Ramos (cell line): Measurements from ENCODE around the gene CHN1.

Experiments
- in situ Hi-C: fragments of 300-500 bp; cut with MboI; formaldehyde crosslinking; loops from one replicate; pipeline ENCODE4 v1.14.3; 2022; ENCODE audit warnings: low sequenced_read_pairs; ENCODE audit not compliant: unreplicated experiment

The CHN1 gene

DNA sequence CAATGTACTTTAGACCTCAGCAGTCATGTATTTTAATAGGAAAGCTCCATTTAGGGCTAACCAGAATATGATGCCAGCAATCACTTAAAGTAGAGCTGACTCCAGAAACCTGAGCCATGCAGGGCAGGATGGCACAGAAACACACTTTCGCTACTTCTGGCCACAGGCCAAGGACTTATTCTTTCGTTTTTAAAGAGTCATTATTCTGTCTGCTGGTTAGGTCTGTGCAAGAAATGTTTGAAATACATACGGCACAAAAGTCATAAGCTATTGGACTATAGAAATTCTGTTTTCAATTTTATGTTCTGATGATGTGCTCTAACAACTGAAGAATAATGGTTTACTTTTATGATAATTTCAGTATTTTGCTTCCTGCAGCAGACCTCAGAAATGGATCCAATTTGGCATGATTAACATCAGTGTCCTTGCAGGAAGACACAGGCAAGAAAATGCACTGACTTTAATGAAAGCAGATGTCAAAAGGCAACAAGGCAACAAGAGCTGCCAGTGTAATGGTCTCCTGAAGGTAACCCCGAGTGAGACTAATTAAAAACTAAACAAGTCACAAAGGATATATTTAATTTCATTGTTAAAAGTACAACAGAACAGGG, 126.5 kb downstream of the CHN1 start:
- in situ Hi-C loops: no loop called here

DNA sequence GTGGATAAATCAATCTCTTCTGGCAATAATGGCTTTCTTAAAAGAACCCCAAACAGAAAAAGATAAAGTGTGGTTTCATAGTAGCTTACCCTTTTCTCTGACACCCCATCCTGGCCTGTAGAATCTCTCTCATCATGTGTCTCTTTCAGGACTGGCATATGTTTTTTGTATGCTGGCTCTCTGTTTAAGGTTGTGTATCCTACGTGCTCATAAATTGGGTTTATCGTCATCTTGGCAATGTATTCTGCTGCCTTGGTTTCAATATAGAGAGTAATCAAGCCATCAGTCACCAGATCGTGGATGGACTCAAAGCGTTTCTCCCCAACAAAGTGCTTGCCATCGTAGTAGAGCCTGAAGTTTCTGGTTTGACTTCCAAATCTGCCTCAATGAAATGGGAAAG, 127.4 kb downstream of the CHN1 start:
- in situ Hi-C loops: no loop called here

DNA sequence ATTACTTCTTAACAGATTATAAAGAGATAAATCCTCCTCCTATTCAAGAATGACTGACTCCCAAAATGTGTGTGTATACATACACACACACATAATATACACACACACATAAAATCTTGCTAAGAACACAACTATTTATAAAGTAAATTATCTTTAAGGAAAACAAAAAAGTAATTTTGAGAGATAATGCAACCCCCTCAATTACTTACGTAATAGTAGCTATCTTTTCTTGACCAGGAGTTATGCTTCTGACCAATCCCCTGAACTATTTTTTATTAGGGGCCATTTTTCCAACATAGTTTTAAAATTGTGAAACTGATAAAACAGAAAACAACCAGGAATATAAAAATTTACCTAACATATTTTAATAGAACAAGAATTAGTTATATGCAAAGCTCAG, 127.9 kb downstream of the CHN1 start:
- in situ Hi-C loops: no loop called here

- in situ Hi-C loops: no loop called here
Measured at GRCh38 chr2:174874085-174874484, 131.1 kb downstream of the CHN1 start.

GRCh38 chr2:174873471-174873870, 131.7 kb downstream of the CHN1 start:
- in situ Hi-C loops: no loop called here

- in situ Hi-C loops: no loop called here
Measured at GRCh38 chr2:174870787-174871186, 134.4 kb downstream of the CHN1 start.

GRCh38 chr2:174868878-174869277, 136.3 kb downstream of the CHN1 start:
- in situ Hi-C loops: no loop called here

GRCh38 chr2:174866421-174866820, 138.8 kb downstream of the CHN1 start:
- in situ Hi-C loops: no loop called here

- in situ Hi-C loops: no loop called here
Measured at GRCh38 chr2:174863183-174863582, 142.0 kb downstream of the CHN1 start.

DNA sequence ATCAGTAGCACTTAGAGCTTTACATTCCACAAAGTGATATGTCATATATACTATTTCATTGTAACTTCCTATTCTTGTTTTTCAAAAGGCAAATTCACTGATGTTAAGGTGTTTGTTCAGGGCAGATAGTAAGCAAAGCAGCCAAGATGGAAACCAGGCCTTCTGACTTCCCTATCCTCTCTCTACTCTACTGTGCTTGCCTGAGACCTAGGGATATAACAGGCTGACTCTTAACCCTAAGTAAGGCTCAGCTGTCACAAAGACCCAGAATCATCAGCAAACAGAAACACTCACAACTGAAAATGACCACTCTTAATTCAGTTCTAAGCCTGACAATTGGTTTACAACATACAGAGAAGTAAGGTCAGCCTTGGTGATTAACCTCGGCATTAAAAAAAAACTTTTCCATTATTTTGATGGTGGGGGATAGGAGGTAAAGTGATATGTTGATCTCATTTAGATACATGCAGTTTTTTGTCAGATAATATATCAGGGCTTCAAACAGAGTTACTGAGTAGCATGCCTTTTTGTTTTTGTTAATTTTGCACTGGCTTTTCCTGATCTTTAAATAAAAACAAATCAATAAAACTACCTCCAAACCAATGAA, 145.5 kb downstream of the CHN1 start:
- in situ Hi-C loops: no loop called here

DNA sequence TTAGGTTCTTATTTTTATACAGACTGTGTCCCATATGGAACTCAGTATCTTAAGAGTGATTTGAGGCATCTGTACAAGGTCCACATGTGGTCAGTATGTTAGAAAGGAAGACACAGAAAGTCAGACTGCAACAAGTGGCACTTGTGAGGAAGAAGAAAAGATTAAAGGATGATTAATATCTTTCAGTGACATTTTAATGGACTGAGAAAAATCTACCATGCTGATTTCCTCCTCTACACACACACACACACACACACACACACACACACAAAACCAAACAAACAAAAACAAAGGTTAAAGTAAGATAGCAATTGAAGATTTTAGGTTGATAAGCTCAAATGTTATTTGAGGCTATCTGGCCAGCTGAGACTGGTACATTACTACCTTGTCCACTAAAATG, 146.4 kb downstream of the CHN1 start:
- in situ Hi-C loops: no loop called here

DNA sequence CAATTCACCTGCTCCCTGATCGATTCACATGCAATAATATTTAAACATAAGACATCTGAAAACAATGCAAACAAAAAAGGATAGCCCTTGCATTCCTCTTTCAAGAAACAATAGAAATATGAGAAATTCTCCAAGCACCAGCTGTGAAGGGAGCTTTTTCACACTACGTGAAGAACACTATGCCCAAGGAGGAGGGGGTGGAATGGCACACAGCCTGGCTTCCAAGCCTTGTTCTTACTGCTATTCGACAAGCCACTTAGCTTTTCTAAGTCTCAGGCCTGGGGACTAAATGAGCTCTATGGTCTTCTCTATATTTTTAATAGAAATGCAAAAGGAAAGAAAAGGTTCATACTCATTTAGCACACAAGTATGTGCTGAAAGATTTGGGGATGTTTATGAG, 148.7 kb downstream of the CHN1 start:
- in situ Hi-C loops: no loop called here

DNA sequence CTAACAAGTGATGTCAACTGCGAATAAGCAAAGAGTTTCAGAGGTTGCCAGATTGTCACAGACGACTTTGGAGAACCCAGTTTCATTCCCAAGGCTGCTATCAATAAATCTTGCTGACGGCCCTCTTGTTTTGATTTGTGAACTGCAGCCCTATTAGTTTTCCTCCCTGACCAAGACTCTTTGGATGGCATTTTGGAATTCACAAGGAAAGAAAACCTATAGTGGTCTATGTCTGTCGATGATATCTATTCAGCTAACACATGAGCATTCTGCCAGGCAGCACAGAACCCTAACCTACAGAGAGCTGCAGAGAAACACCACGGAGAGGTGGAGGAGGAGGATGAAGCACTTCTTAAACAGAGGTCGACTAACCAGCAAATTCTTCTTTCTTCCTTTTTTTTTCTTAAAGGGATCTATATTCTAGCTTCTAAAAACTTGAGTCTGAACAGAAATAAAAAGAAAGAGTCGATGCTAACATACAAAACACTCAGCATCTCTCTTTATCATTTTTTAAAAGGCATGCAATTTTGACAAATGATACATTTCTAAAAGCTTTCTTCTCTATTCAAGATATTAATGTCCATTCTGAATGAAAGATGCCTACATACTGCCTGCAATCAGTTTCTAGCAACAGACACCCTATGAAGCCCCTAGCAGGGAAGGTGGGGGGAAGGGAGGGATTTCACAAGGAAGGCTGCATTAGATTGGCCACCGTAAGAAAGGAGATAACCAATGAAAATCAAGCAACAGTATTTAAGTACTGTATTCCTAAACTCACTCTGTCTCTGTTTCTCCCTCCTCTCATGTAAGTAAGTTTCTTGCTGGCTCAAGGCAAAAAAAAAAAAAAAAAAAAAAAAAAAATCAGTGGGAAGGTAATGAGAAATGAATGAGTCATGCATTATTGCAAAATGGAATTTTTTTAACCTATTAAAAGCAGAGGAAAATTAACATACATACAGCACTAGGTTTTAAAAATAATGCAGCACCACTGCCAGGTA, 157.9 kb downstream of the CHN1 start:
- in situ Hi-C loops: no loop called here

DNA sequence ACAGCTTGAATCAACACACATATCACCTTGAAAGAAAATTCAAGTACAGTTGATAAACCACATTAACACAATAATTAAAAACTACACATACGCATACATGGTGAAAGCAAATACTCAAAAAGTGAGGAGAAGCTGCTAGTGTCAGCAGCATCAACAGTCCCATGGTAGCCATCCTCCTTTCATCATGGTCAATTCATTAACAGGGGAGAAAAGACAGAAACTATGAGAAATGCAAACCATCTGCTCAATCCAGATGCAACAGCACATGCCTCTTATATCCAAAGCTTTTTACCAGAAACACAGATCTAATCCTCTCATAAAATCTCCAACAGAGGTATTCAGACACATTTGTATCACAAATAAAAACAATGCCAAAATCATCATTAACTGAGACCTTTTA, 159.0 kb downstream of the CHN1 start:
- in situ Hi-C loops: no loop called here

- in situ Hi-C loops: no loop called here
Measured at GRCh38 chr2:174844295-174844708, 160.9 kb downstream of the CHN1 start.

DNA sequence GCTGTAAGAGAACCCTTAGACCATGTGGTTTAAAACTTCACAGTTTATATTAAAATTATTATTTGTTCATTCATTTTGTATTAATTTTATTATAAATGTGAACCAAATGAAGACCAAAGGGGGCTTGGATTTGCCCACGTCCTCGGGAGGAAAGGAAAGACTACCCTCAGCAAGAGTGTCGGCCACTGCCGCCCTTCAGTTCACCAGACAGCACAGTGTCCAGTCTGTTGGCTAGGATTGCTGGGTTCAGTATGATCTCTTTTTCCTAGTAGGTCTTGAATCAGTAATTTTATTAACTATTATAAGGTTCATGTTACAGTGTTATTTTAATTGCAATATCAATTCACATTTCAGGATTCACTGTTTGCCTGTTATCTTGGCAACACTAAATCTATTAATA, 162.7 kb downstream of the CHN1 start:
- in situ Hi-C loops: no loop called here

DNA sequence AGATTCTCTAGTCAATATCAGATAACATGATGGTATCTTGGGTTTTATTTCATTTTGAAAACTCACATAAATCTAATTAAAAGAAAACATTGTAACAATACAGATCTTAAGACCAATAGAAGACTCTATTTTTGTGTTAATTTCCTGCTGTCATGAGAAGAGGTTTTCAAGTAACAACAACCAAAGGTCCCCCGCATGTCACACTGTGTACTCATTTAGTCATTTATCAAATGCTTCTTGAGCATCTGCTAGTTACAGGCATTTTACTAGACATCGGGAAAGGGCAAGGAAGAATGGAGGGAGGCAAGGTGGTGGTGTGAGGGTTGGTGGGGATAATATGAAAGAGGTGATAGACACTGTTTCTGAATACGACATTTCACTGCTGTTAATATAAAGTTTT, 163.2 kb downstream of the CHN1 start:
- in situ Hi-C loops: no loop called here

DNA sequence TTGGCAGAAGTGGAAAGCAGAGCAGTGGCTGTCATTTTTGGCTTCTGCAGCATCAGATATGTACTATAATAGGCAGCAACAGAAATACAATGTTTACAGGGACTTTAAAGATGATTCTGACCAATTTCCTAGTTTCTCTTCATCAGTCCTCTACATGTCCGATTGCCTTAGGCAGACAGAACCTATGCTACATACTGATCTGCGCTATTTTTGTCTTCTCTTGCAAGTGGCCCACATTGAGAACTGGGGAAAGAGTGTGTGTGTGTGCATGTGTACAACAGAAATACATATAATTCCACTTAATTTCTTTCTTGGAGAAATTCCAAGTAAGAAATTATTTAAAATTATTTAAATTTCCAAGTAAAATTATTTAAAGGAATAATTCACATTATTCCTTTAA, 163.8 kb downstream of the CHN1 start:
- in situ Hi-C loops: no loop called here

DNA sequence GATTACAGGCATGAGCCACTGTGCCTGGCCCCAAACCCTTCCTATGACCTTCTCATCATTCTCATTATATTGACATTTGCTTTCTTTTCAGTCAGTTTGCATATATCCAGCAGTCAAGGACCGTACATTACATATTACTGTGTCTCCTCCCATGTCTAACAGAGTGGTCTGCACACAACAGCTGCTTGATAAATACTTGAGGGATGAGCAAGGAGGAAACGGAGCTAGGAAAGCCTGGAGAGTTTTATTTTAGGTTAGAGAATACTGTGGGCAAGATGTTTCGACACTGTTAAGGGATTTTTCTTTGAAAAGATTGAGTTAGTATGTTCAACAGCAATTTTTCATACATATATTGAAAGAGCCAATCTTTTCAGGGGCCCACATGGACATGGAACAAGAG, 164.7 kb downstream of the CHN1 start:
- in situ Hi-C loops: no loop called here

- in situ Hi-C loops: no loop called here
Measured at GRCh38 chr2:174839662-174840061, 165.5 kb downstream of the CHN1 start.

DNA sequence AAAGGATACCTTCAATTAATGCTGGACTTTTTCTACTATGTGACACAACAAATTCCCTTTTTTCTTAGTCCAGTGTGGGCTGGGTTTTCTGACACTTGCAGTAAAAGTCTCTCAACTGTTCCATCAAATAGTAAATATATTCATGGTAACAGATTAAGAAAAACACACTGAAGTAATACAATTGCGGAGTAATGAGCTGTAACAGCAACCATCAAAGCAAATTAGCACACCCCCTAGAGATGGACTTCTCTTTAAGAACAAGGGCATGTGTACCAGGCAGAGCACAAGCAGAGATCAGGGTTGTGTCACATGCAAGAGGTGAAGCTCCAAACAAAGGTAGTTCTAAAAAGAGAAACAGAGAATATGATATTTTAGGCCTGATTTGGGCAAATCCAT, 168.2 kb downstream of the CHN1 start:
- in situ Hi-C loops: no loop called here
